NCI-H524 (cell line): ENCODE results near the gene RPL23.

Experiments used
- DNase-seq, 2 experiments: peaks; one replicate each; lab custom pipeline; 2025; lab: John Stamatoyannopoulos, UW

The RPL23 gene

DNA sequence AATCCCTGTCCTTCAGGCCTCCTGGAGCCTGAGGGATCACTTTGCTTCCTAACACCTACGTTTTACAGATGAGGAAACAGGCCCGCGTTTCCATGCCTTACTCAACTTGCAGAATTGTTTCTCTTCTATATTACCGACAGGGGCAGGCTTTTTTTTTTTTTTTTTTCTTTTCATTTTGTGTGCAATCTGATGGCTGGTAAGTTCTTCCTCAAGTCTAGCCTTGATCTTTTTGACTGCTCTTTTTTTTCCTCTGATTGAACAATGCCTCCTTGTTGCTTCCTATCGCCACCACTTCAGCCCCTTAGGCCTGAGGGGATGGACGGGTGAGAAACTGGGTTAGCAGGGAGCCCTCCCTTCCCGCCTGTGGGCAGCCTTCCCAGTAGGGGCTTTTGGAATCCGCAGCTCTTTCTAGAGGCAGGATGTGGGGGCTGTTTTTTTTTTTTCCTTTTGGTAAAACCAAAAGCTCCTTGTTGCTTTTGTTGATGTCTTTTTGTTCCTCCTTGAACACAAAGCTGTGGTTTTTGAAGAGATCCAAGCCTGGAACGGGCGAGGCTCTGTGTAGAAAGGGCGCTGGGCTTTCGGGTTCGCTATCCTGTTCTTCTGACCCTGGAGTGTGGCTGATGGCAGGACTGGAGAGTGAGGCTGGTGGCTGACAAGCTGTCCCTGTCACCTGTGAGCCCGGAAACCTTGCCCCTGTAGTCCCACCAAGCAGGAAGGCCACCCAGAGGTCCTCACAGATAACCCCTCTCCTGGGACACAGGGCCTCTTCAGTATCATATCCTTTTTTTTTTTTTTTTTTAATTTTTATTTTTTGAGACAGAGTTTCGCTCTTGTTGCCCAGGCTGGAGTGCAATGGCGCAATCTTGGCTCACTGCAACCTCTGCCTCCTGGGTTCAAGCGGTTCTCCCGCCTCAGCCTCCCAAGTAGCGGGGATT lies 30.3 kb upstream of the RPL23 start:
- no peak for DNase-seq

DNA sequence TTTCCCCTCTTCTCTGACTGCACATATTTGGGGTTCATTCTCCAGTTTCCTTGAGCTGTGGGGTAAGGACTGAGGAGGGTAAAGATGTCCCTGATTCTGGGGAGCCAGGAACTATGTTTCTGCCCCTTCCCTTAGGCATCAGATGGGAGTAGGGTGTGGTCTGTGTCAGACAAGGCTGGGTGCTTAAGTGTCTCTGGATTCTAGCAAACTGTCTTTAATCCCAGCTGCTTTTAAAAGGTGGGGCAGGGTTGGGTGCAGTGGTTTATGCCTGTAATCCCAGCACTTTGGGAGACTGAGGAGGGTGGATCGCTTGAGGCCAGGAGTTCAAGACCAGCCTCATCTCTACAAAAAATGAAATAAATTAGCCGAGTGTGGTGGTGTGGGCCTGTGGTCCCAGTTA lies 29.3 kb upstream of the RPL23 start:
- no peak for DNase-seq

DNA sequence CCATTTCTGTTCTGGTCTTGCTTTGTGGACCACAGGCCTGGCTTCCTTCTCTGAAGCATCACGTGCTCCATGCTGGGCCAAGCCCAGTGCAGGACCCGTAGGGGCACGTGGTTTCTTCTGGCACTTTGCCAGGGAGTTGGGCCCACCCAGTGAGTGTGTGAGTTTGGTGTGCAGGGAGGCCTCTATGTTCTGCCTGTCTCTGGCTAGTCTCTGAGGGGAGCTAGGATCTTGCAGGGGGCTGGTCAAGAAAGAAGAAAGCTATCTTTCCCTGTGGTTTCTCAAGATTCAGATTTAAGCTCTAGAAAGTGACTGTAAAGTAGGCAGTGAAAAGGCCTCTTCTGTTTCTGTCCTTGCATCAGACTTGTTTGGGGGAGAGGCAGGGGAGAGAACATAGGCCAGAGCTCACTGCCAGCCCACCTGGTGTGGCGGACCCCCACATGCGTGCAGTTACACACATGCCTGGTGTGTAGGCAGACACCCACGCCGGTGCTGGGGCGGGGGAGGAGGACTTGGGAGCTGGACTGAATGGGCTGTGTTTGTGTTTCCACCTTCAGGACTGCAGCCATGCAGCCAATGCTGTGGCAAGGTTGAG lies 28.2 kb upstream of the RPL23 start:
- peak in 1 of 2 experiments; percentile 22 for DNase-seq

DNA sequence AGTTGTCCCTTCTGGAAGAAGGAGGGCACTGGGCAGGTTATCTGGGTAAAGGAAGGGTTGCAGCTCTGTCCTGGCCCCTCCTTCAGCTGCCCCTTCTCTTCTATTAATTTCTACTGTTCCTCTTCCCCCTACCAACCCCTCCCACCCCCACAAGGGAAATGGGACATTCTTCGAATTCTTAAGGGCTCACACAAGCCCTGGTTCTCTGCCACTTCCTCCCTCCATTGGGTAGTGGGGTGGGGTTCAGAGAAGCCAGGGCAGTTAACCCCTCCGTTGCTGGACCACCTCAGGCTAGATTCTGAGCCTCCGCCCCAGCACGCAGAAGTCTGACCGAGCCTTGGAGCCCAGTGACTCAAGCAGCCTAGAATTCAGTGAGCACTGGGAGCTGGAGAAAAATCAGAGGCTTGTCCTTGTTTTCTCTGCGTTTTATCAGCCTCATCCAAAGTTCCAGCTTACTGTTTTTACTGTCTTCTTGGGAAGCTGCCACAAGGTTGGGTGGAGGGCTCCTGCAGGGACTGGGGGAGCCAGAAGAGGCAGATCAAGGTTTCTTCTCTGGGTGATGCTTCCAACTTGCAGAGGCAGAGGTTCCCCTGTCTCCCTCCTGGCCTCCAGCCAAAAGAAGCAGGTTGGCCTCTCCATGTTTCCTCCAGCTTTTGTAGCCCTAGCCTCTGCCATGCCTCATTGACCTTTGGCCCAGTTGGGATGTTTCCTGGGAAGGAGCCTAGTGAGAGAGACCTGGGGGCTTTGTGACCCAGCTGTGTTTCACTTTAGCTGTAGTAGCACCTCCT lies 26.6 kb upstream of the RPL23 start:
- DNase-seq: peak in 1 of 2 experiments; percentile 56

DNA sequence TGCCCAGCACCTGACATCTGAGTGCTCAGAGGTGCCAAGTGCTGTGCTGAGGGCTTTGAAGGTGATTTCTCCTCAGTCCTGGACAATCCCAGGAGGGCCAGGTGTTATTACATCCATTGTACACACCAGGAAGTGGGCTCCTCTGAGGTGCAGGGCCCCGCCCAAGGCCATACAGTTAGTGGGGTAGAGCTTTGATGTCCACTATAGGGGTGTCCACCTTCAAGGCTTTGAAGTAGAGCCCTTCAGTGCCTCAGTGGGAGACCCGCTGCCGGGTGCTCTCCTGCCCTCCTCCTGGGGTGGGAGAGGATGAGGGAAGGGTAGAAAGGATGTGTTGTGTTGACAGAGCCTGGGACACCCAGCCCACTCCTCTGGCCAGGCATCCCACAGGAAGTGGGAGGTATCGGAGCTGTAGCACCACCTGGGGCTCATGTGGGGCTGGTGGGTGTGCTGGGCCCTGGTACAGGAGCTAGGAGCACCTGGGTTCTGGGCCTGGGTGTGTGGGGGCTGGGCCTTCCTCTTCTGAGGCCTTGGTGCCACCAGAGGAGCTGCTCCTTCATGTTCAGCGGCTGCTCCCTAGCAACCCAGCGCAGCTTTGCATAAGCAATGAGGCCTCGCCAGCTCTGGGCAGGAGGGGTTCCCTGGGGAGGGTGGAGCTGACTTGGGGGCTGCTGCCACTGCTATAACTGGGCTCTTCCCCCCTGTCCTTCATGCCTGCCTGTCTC lies 23.8 kb upstream of the RPL23 start:
- peak in 1 of 2 experiments; percentile 64 for DNase-seq

DNA sequence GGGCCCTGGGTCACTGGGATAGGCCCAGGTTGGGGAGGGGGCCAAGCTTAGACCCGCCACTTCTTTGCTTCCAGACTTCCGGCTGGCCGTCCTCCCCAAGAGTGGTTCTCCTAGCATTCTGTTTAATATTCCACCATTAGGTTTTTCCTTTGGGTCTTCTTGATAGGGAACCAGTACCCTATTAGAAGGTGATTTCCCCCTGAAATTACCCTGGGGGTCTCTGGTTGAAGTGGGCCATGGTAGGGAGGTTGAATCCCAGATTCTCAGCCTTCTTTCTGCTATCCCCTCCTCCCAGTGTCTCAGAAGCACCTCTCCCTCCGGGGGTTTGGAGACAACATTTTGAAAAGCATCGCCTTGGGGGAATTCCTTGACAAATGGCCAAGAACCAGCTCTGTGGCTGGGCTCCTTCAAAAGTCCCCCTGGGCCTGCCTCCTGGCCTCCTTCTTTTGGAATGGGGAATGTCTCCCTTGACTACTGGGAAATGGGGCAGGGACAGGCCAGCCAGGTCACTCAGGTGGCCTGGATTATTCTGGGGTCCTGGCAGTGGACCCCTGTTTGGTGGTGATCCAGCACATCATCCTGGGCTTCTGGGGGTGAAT lies 22.1 kb upstream of the RPL23 start:
- no peak for DNase-seq

DNA sequence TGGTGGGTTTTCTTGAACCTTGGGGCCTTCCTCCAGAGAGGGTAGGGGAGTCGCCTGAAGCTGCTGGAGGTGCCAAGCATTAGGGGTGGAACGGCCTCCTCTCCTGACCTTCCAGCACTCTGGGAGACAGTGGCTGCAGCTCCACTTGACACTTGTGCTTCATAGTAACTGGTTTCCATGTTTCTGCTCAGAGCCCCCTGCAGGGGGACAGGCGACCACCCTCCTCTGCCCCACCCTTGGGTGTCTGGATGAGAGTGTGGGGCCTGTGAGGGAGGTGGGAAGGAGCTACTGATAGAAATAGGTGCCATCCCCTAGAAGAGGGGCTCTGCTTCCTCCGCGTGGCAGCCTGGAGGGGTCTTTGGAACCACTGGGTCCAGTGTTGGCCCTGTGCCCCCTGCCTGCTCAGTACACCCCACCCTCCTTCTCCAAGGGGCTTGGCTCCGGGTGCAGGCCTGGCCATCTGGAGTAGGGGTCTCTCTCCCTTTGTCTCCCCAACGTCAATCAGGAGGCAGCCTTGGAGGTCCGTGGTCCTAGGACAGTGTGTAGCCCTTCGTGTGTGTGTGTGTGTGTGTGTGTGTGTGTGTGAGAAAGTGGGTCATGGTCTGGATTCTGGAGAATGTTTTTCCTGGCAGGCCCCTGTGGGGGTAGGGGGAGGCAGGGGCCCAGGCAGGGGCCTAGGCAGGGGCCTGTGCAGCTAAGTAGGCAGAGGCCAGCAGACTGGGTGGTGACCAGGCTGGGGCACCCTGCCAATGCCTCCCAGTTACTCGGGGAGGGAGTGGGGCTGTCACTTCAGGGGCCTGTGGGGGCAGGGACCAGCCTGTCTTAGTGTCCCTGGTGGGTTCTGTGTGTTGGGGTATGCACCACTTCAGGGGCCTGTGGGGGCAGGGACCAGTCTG lies 21.2 kb upstream of the RPL23 start:
- no peak for DNase-seq

DNA sequence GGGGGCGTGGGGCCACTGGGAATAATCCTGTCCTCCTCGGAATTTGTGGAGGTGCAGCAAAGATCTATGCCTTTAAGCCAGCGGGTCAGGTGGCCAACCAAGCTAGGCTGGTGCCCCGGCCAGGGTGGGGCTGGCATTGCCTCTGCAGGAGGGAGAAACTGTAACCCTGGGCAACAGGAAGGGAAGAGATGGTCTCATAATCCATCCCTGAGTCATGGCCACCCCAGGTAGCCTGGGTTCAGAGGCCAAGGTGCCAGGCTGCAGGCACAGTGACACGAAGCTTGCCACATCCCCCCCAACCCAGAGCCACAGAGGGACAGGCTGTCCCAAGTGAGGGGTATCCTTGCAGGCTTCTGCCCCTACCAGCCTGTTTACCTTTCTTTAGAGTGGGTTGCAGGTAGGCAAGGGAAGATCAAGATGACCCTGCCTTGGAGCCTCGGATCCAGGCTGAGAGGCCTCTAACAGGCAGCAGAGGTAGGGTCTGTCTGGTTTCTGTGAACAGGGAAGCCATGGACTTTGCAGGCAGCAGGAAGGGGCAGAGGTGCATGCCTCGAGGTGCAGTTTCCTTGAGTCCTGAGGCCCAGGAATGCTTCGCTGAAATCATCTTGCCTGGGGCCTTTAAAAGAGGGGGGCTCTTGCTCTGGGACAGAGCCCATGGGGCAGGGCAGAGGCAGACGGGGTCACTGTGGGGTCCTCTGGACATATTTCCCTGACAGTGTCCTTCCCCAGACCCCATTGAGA lies 20.3 kb upstream of the RPL23 start:
- DNase-seq: no peak

DNA sequence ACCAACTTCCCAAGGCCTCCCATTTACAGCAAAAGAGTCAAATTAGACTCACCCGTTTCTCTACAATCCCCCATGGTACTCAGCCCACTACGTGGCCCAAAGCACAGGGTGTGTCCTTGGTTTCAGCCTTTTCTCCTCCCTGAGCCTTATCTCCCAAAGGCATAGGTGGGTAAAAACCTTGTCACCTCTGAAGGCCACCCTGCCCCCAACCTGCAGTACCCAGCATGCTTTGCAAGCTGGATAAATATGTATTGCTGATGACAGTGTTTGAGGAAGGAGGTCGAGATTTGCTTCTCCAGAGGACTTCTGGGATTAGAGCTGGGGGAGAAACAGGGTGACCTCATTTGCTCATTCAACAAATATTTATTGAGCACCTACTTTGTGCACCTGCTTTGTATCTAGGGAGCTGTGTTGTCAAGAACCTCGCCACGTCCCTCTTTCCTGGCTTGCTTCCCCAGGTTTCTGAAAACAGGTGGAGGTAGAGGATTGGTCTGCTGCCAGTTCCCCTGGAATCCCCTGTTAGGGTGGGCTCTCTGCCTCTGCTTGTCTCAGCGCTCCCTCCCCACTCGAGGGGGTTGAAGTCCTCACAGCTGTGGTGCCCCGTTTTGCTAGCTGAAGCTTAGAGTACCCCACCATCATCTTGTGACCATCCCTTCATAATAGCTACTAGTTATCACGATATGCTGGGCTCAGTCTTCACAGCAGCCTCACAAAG lies 19.3 kb upstream of the RPL23 start:
- DNase-seq: no peak

DNA sequence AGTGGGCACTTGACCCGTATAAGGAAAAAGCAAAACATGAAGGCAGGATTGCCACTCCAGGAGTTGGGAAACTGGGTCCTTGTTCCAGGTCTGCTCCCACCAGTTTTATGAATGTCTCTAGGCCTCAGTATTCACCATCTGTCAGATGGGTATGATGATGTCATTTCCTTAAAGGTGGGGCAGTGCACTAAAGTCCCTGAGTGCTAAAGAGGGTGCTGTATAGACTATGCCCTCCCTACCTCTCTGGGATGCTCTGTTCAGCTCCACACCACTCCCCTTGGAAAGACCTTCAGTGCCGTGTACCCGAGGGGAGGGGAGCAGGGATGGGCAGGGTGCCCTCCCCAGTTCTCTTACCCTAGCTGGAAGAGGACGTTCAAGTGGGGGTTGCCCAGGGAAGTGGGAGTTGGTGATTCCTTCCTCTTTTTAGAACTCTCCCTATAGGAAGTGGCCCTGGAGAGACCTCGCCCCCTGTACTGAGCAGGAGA lies 18.5 kb upstream of the RPL23 start:
- no peak for DNase-seq

DNA sequence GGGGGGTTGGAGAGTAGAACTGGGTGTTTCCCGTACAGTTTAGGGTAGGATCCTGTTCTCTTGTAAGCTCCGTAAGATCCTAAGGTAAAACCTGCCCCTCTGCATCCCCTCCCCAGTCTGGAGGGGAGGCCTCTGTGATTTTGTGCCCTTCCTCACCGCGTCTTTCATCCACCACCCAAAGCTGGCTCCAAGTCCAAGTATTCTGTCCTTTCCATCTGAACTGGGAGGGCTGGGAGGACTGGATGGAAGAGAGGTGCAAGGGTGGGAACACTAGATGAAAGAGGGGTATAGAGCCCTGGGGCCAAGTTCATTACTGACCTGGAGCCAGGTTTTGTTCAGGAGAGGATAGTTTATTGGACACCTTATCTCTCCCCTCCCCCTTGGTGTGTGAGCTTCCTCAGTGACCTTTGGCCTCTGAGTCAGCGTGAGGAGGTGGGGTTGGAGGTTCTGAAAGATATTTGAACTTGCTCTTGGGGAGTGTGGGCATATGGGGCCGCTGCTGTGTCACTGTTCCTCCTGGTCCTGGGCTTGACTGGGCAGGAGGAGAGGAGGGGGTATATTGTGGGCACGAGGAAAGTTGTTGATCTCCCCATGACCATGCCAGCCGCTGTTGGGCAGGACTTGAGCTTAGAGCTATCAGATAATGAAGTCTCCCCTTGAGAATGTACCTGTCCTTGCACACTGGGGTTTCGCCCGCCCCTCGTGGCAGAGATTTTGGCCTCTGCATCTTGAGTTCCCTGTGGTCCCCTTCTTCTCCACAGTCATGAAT lies 17.9 kb upstream of the RPL23 start:
- no peak for DNase-seq

DNA sequence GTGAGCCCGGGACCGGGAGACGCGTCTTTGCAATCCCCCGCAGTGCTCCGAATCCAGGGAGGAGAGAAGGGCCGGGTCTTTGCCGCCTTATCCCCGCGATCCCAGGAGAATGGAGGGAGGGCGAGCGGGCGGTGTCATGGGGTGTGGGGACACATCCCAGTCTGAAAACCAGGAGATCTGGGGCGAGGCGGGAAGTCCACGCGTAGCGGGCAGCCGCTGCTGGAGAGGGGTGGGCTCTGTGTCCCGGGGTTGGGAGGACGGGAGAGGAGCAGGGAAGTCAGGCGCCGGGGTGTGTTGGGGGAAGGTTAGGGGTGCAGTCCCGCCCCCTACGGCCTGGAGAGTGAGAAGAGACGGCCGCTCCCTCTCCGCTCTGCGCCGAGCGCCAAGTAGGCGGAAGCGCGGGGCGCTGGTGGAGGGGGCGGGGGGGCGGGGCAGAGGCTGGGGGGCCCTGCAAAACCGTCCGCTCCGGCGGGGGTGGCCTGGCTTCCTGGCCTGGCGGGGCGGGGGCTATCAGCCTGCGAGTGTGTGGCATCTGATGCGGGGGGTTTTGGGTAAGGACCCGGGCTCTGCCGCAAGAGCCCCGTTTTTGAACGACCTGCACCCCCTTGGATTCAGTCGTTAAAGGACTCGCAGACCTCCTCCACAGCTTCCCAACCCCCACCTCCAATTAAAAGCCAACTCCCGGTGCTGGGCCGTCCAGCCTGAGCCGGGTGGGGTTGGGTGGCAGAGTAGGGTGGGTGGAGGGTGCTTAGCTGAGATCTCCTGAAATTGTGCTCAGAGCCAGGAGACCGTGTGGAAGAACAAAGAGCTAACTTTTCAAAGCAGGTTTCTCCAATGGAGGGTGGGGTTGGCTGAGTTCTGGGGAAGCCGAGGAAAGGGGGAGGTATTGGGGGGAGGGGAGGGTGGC lies 17.0 kb upstream of the RPL23 start:
- DNase-seq: peak in 1 of 2 experiments; percentile 71

DNA sequence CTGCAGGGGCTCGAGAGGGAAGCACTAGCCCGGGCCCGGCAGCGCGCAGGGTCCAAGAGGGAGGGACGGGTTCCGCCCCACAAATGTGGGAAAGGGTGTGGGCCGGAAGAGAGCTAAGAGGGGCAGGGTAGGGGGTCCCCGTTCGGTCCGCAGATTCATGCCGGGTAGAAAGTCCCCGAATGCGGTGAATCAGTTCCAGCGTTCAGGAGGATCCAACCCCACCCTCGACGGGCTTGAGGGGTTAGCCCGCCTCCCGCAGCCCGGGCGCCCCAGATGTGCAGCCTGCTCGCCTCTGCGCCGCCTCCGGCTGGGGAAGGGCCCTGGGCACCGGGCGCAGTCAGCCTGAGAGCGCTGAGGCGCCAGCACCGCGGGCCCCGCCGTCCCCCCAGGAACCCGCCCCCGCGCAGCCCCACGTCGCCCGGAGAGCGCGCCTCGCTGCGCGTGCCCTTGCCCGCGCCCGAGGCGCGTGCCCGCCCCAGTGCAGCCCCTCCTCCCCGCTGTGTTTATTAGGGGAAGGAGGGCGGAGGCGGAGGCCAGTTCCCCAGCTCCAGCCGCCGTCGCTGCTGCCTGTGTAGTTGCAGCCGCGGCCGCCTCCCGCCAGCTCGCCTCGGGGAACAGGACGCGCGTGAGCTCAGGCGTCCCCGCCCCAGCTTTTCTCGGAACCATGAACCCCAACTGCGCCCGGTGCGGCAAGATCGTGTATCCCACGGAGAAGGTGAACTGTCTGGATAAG lies 16.2 kb upstream of the RPL23 start, which contains the start of gene LASP1:
Gene LASP1, plus strand, starts transcription at position 533 of the 733 bp plus-strand sequence. Its CDS starts 132 bp downstream, at position 665.
- peak; percentile 88 to 92 for DNase-seq

DNA sequence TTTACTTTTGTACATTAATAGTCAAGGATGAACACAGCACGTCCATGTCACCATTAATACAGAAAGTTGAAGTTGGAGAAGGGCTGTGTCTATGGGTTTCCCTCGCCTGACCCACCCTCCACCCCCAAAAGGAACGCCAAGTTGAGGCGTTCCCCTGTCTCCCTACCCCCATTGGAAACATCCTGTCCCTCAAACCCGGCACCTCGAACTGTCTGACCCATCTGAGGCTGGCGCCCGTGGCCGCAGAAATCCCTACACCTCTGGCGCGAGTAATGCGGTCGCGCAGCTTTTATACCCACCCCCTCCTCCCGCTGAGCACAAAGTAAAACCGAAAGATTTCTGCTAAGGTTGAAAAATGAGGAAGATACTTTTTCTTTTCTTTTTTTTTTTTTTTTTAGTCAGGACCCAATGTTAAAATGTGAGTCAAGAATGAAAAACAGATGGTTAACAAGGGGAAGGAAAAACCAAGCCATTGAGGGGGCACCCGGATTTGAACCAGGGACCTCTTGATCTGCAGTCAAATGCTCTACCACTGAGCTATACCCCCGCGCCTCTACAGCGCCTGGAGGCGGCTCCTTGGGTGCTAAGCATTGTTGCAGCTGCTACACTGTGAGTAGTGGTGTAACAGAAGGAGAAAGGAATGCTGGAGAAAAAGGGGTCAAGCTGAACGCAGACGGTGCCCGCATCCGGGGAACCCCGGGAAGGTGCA lies 15.4 kb upstream of the RPL23 start:
- peak; percentile 88 to 91 for DNase-seq

DNA sequence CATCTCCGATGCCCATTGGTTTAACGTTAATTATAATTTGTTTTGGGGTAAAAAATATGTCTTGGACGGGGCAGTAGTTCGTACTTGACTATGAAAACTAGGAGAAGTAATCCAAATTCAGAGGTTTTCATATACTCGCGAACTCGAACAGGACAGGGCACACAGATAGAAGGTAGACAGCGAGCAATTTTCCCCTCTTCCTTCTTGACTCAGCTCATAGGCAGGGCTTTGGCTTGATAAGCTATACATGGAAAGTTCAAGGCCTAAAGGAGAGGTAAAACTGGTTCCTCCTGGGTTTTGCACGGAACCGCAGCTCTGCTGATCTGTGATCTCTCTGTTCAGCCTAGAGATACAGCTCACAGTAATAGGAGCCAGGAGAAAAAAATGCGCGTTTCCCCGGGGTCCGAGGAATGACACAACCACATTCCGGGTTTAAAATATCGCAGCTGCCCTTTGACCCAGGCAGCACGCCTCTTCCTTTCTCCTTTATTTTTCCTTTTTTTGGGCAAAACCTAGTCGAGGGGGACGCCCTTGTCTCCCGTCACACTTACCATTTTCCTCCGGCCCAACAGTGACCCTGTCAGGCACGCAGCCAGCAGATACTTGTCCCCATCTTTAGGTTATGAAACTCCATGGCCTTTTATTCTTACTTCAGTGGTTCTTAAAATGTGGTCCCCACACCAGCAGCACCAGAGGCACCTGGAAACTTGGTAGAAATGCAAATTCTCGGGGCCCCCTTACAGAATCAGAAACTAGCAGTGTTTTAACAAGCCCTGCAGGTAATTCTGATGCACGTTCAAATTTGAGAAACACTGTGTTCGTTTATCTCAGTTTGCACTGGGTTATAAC lies 14.7 kb upstream of the RPL23 start:
- DNase-seq: peak; percentile 55 to 65
